Uterus (tissue), 2 donors: ENCODE measurements around the gene BCR.

ENCODE experiments used
- POLR2A ChIP-seq, 2 donors: fragments of 450-650 bp; IDR thresholded peaks; one replicate each; pipeline ENCODE4 v1.6.1; 2016; ENCODE audit warnings: antibody characterized with exemption in 2 of 2, mild to moderate bottlenecking in 1 of 2, moderate library complexity in 1 of 2
- TF ChIP-seq, protein P1 (sequence below), 4 experiments: fragments of 200-600 bp in 2 of 4; fragments of 450-650 bp in 2 of 4; sonication (generic) in 2 of 4; IDR thresholded peaks; one replicate each; pipeline ENCODE4 v1.5.1; 2016 to 2019; ENCODE audit warnings: antibody characterized with exemption in 4 of 4, mild to moderate bottlenecking in 2 of 4, moderate library complexity in 1 of 4

DNA sequence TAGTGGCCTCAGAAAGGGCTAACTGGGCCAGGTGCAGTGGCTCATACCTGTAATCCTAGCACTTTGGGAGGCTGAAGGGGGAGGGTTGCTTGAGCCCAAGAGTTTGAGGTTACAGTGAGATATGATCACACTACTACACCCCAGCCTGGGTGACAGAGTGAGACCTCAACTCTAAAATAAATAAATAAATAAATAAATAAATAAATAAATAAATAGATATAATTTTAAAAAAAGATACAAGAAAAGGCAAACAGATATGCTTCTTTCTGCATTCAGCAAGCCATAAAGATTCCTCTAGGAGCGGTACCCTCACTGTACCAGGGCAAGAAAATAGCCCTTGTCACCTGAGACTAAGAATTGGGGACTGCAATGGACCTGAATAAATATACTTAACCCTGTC is 37.2 kb upstream of the BCR start:
- TF ChIP-seq, protein P1, sequence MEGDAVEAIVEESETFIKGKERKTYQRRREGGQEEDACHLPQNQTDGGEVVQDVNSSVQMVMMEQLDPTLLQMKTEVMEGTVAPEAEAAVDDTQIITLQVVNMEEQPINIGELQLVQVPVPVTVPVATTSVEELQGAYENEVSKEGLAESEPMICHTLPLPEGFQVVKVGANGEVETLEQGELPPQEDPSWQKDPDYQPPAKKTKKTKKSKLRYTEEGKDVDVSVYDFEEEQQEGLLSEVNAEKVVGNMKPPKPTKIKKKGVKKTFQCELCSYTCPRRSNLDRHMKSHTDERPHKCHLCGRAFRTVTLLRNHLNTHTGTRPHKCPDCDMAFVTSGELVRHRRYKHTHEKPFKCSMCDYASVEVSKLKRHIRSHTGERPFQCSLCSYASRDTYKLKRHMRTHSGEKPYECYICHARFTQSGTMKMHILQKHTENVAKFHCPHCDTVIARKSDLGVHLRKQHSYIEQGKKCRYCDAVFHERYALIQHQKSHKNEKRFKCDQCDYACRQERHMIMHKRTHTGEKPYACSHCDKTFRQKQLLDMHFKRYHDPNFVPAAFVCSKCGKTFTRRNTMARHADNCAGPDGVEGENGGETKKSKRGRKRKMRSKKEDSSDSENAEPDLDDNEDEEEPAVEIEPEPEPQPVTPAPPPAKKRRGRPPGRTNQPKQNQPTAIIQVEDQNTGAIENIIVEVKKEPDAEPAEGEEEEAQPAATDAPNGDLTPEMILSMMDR (IDR thresholded peaks at IDR 0.05), result no peak
- no peak for TF ChIP-seq POLR2A (IDR thresholded peaks at IDR 0.05)
